NOMO-1 (cell line): ENCODE measurements around the gene LACRT.

ENCODE experiments used
- DNase-seq, 2 experiments: peaks; one replicate each; lab custom pipeline; 2025; ENCODE audit not compliant: unreplicated experiment in 2 of 2; lab: John Stamatoyannopoulos, UW

The LACRT gene

DNA sequence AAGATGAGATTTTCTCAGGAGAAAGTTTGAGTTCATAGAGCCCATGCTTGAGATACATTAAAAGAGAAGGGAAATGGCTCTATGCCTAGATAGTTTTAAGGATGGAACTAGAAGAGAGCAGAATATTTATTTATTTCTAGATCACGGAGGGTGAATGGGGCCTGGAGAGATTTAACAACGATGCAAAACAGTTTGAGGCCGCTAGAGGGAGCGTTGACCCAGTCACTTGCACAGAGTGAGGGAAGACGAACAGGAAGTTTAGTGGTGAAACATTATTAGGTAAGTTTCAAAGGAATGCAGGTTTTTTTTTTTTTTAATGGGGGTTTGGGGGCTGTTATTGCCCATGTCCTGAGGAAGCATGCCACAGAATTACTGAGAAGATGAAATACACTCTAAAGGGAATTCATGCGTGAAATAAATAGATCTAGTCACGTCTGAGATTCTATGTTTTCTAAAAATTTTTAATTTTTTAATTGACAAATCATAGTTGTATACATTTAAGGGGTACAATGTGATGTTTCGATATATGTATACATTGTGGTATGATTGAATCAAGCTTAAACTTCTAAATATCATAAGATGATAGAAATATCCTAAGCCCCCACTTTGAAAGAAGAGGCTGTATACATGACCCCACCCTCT lies 31.4 kb downstream of the LACRT start:
- peak; percentile 86 to 88 for DNase-seq

DNA sequence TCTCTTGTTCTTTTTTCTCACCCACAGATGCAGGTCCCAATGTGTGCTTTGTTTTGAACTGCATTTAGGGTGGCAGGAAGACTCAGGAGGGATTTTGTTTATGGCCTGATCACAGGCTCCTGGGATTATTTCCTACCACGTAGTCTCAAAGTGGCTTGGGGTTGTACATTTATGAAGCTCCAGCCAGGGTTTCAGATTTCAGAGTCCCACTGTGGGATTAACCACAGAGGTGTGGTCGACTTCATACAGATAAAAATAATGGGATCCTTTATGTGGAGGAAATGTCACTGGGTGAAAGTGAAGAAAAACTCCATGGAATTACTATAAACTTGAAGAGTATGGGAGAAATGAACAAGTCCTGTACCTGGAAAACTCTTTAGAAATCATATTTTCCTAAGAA lies 32.0 kb downstream of the LACRT start:
- no peak for DNase-seq

DNA sequence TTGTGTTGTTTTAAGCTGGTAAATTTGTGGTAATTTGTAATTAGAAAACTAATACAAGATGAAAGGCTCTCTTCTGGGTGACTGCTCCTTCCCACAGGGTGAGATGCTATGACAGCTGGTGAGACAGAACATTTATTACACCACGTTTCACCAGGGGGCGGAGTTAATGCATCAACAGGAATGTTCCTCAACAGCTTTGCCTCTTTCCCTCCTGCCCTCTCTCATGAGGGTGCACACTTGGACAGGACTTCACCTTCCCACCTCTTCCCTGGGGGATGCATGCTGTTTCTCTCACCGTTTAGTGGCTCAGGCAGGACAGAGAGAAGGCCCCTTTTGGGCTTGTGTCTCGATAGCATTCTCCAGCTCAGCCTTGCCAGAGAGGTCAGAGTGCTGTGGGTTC lies 32.9 kb downstream of the LACRT start:
- DNase-seq = no peak

DNA sequence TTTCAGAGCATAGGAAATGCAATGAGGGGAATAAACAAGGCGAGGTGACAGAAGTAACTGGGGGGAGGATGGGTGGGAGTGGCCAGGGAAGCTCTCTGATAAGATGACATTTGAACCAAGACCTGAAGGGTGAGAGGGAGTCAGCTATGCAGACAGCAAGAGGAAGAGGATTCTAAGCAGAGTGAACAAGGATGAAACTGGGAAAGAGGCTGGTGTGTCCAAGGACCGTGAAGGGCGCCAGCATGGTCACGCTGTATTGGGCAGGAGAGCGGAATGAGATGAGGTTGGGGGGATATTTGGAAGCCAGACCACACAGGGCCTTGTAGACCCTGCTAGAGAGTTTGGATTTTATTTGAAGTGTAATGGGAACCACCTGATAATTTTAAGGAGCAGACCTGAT lies 35.7 kb downstream of the LACRT start:
- DNase-seq = no peak

DNA sequence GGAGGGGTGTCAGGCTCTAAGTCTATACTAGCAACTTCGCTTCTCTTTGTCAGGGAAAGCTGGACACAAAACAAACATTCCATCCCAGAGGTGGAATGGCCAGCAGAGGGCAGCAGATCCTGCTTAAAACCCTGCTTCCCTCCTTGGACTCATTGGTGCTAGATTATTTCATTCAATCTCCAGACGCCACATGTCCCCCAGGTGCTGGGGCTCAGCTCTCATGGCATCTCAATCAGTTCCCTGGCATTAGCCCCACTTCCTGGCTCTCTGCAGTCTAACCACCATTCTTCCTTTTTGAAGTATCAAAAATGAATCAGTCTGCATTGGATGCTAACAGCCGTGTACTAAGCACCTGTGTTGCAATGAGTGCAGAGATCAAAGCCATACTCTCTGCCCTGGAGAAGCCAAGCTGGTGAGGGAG lies 38.2 kb downstream of the LACRT start:
- DNase-seq = peak in 1 of 2 experiments; percentile 23

DNA sequence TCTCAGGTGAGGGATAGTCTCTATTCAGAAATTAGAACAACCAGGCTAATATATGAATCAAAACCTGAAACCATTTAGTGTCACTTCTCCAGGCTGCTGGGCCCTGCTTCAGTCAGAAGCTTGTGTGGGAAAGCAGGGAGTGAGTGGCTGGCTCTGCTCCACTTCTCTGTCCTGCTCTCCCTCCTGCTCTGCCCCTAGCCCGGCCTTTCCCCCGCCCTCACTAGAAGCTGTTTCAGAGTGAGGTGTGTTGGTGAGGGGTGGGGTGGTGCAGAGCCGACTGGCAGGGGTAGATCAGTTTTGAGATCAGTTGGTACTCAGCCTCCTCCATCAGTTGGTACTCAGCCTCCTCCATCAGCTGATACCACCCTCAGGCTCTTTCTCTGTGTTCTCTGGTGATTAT lies 39.2 kb downstream of the LACRT start:
- no peak for DNase-seq

DNA sequence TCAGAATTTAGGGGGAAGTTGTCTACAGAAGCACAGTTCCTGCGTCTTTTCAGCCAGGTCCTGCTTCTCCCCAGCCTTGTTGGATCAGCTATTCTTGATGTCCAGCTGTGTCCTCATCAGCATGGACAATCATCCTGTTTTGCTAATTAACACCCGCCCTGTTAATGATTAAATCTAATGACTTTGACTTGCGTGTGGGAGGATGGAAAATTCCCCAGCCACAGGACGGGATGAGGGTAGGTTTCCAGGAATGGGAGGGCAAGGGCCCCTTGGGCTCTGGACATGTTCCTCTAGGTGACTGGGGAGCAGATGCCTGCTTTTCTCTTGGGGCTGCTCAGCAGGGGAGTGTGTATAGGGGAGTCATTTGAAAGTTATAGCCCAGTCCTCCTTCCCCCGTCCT lies 41.0 kb downstream of the LACRT start:
- no peak for DNase-seq

DNA sequence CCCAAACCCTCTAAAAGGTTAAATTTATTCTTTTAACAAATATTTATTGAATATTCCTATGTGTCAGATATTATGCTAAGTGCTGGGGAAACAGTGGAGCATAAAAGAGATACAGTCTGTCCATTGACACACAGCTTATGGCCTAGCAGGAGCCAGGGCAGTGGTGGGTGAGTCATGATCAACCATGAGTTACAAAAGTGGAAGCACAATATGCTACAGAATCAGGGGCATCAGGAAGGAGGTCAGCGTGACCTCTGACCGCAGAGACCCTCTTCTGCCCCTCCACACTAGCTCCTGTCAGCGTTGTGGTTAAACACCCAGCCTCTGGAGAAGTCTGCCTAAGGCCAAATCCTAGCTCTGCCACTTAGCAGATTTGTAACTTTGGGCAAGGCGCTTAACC lies 41.6 kb downstream of the LACRT start:
- DNase-seq = peak in 1 of 2 experiments; percentile 18

DNA sequence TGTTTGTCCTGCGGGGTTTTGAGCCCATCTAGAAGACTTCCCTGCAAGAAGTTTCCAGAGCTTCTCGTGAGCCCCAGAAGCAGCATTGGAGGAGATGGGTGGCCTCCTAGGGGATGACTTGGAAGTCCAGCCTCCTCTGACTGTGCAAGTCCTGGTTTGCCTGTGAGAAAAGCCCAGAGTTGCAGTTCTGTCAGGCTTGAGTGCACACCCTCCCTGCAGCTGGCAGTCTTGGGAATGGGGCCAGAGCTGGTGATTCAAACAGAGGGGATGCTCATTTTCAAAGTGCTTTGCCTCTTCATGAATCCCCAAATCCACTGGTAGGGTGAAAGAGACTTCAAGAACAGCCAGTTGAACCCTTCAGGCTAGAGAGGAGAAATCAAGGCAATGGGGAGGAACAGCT lies 42.4 kb downstream of the LACRT start:
- no peak for DNase-seq

DNA sequence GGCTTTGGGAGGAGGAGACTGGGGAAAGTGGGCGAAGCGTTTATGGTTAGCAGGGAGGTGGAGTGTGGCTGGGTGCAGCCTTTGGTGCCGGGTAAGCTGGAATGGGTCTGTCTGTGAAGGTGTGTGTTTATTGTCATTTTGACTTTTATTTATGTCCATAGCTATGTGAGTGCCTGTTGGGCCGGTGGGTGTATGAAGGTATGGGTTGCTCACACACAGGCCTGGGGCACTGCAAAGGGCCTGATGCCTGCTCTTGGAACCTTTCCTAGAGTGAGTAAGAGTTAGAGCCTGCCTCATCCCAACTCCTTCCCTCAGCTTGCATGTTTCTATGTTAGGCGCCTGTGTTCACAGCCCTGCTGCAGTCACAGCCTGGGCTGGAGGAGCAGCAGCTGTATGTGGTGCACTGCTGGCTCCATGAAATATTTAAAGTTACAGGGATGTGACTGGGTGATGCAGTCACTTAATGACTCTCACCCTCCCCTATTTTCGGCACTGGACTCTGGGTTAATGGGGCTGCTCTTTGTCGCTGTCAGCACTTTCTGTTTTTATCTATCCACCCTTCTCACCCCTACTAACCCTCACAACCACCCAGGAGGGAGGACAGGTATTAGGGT lies 43.6 kb downstream of the LACRT start:
- no peak for DNase-seq

DNA sequence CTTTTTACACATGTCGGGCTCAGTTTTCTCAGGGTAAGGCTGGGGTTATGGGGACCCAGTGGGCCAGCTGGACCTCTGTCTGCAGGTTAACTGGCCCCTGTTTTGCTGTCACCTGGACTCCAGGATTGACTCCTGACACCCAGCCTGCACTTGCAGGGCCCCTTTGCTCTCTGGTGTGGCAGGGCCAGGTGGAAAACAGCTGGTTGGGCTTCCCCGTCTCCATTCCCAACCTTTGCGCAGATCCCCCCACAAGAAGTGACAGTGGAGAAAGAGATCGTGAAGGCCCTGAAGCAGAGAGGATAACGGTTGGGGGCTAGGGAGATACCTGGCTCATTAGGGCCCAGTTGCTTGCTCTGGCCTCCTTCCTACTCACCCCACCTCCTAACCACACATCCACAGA lies 44.7 kb downstream of the LACRT start:
- DNase-seq = no peak

DNA sequence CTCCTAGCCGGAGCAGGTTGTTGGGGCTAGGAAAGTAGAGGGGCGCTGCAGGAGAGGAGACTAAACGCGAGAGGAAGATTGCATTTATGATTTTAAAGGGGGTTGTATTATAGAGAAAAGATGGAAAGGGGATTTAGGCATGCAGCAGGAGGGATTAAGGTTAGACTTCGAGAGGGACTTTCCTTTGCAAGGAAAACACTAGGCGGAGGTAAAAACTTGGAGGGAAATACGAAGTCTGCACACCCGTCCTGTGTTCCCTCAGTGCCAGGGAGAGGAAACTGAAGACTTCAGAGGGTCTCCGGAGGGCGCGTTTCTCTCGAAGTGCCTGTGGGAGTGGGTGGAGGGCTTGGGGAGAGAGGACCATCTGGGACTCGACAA lies 45.8 kb downstream of the LACRT start:
- no peak for DNase-seq

DNA sequence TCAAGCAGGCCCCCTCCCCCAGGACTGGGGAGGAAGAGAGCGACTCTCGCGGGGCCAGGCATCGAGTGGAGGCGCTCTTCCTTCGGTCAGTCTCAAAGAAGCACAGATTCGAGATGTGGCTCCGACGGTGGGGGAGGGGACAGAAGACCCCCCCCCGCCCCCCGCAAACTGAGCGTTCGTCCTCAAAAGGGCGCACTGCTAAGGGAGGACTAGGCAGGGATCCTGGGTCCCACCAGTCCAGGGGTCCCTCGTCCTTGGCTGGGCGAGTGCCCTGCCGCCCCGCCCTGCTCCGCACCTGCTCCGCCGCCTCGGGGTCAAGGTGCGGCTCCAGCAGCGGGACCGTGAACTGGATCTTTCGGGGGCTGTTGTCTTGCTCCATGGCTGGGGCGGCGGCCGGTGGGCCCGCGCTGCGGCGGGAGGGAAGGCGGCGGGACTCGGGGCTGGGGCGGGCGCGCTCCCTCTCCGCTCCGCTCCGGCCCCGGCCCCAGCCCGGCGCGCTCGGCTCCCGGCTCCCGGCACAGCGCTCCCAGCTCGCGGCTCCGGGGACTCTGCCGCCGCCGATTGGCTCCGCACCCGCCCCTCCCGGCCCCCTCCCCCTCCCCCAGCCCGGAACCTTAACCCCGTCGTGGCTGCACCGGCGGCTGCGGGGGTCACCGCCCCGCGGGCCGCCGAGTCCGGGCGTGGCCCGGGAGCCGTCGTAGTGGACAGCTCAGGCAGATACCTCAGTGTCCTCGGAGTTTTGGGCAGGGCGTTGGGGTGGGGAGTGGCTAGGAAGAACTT lies 46.4 kb downstream of the LACRT start, which contains the start of gene PPP1R1A:
PPP1R1A (minus strand) TSS at position 550 of the 780 bp plus-strand sequence; CDS start at position 379, 171 bp downstream.
- no peak for DNase-seq

DNA sequence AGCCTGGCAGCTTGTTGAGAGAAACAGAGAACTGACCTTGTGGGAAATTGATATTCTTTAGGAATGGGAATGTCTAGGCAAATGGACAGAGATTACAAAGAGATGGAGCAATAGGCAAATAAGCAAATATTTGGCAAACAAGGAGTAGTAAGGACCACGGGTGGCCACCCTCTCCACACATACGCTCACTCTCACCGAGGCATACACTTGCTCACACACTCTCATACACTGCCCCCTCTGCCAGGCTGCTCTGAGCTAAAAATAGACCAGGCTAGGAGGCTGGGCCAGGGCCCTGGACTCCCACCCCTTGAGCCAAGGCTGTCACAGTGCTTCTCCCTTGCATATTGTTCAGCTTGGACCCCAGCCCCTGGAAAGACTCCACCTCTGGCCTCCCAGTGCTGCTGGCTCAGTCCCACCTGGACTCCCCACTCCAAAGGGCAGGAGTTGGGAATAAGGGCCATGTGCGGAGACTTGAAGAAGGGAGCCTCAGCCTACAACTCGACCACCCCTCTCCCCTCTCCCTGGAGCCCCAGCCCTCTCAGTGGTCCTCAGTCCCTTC lies 47.3 kb downstream of the LACRT start:
- no peak for DNase-seq

DNA sequence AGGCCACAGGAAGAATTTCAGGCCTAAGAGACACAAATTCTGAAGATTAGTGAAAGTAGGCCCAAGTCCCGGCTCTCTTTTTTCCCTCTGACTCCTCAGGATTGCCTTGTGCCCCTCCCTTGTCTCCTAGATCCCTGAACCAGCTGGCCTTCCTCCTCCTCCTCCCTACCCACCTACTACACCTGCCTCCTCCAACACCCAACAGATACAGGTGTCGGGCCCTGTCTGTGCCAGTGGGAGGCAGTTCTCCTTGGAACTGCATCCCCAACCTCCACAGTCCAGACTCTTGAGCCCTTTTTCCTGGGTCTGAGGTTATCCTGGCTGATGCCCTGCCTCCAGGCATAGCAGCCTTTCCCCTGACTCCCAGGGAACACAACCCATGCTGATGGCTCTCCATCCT lies 48.1 kb downstream of the LACRT start:
- DNase-seq = no peak

DNA sequence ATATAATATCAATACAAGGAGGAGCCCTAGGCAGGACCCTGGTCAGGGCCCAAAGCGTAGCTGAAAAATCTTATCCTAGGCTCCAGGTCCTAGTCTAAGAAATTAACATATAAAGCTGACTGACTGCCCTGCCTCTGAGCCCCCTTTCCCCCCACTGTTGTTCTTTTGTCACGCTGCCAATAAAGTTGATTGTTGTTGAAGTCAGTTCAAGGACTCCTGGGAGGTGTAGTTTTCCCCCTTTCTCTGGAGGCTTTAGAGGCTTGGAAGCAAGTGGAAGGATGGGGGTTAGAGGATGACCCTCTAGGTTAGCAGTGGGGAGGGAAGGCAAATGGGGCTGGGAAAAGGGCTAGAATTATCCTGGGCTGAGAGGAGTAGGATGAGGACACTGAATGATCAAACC lies 49.5 kb downstream of the LACRT start:
- no peak for DNase-seq

DNA sequence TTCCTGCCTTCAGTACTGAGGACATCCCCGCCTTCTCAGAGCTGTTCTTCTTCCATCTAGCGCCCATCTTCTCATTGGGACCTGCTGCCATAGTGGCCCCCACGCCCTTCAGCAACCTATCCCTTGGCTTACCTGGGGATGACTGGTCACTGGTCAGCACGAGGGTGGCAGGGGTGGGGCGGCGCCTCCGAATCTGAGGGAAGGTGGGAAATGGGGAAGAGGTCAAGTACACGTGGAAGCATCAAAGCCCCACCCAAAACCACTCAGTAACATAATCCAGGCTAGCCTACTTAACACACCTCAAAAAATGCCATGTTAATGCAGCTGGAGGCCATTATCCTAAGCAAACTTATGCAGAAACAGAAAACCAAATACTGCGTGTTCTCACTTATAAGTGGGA lies 50.6 kb downstream of the LACRT start:
- DNase-seq = no peak

DNA sequence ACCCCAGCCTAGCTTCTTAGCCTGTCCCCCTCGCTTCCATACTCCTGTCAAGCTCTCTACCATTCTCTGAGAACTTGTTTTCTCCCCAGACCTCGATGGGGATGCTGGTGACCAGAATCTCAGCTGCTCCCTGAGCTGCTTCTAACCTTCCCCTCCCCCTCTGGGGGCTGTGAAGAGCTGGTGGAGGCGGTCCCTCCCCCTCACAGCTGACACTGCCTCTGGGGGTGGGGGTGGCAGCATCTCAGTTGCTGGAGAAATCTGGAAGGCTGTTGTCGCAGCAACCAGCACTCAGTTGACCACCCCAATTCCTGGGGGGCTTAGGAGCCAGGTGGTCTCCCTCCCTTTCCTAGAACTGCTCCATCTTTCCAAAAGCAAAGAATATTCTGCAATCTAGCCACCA lies 51.0 kb downstream of the LACRT start:
- no peak for DNase-seq

DNA sequence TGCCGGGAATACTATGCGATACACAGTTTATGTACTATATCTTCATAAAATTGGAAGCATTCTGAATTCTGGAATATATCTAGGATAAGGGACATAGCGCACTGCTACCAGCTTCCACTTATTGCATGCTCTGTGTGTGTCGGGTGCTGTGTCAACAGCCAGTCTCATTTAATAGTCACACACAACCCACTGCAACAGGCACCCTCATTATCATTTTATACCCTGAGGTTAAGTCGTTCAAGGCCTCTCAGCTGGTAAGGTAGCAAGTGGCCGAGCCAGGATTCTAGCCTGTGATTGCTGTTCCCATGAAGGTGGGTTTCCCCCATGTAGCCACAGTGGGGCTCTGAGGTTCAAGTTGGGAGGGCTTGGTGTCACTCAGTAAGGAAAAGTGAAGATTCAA lies 53.3 kb downstream of the LACRT start:
- DNase-seq = no peak
